D341Med (cell line): Measurements from ENCODE around the gene MAPK8IP1.
A peak's percentile ranks its signal among the peaks of the same experiment; 100 is the strongest.
"Not testable (repeated sequence)": the region's sequence is repeated elsewhere in the genome, so short reads cannot be mapped to it uniquely, and the experiment has no call there.

ENCODE experiments used
- DNase-seq: peaks from one replicate; pipeline ENCODE4 v3.0.0; 2012; ENCODE audit warnings: low spot score

The MAPK8IP1 gene

DNA sequence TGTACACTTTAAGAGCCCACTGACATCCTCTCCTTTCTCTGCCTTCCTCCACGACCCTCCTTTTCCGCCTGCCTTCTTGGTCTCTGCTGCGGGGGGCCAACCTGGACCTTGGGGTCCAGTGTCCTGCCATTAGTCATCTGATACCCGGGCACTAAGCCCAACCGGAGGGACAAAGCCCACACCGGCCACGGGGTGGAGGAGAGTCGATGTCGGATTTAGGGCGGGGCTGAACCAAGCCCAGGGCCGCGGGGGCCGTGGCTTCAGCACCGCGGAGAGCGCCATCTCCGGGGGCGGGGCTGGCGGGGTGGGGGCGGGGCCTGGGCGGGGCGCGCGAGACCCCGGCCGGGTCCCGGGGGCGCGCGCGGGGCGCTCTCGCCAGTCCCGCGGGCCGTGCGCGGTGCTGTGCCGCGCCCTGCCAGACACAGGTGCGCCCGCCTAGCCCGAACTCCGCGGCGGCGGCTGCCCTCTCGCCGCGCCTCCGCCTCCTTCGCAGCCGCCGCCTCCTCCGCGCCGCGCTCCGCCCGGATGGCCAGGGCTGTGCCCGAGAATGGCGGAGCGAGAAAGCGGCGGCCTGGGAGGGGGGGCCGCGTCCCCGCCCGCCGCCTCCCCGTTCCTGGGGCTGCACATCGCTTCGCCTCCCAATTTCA, at the start of gene MAPK8IP1:
Gene MAPK8IP1 (plus strand): TSS at position 378 of the 647 bp plus-strand sequence. CDS start 170 bp downstream, at position 548.
- peak; percentile 97 for DNase-seq

DNA sequence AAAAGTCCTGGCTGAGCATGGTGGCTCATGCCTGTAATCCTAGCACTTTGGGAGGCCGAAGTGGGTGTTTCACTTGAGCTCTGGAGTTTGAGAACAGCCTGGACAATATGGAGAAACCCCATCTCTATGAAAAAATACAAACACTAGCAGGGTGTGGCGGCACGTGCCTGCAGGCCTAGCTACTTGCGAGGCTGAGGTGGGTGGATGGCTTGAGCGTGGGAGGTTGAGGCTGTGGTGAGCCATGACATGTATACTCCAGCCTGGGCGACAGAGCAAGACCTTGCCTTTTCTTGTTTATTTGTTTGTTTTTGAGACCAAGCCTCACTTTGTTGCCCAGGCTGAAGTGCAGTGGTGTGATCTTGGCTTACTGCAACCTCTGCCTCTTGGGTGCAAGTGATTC, 46.2 kb upstream of the MAPK8IP1 start:
- no peak for DNase-seq

DNA sequence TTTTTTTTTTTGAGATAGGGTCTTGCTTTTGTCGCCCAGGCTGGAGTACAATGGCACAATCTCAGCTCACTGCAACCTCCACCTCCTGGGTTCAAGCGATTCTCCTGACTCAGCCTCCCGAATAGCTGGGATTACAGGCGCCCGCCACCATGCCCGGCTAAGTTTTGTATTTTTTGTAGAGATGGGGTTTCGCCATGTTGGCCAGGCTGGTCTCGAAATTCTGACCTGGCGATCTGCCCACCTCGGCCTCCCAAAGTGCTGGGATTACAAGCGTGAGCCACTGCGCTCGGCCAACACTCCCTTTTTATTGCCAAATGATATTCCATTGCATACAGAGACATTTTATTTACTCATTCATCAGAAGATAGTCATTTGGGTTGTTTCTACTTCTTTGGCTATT, 45.2 kb upstream of the MAPK8IP1 start:
- not testable (repeated sequence) for DNase-seq

DNA sequence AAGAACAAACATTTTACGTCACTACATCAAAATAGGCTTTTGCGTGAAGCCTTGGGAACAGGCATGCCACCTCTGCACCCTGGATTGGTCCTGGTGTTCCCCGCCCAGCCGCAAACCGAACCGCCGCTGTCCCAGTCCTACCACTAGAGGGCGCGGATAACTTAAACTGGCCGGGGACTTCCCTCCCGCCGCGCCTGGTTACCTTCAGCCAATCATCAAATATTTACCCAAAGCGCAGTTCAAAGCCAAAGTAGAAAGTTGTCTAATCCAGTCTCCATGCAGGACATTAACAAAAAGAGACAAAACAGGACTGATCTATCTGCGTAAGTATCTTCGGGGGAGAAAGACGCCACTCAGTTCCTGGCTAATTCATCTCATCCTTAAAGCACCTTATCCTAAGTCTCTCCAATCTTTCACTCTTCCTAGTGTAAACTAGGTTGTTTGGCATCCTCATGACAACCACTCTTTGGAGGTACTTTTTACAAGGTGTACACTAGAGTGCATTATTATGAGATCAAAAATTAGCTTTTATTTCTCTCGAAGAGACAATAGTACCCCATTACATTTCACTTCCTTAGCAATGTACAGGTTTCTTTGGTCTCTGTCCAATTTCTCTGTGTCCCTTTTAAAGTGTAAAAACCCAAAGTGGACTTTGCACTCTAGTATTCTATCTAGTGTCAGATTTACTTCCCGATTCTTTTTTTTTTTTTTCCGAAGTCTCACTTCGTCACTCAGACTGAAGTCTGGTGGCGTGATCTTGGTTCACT, 42.1 kb upstream of the MAPK8IP1 start:
- peak; percentile 88 for DNase-seq

DNA sequence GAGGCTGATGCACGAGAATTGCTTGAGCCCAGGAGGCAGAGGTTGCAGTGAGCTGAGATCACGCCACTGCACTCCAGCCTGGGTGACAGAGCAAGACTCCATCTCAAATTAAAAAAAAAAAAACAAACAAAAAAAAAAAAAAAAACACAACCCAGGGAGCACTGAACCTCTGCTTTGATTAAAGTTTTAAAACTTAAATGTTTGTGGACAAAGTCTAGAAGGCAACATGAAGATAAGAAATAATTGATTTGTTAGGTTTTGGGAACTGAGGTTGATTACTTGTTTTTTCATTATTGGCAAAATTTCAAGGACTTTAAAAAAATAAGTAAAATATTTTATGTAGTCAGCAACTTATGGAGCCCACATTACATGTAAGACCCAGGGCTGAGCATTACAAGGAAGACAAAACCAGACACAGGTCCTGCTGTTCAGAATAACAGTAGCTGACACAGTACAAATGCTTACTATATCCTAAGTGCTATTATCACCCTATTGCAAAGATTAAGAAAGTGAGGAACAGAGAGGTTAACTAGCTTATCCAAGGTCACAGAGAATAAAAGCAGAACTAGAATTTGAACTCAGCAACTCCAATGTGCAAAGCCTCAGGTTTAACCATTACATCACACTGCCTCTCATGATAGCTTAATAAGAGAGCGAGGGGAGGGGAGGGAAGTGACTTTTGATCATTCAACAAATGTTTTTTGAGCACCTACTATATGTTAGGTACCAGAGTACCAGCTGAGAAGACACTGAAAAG, 40.5 kb upstream of the MAPK8IP1 start:
- DNase-seq, result no peak

DNA sequence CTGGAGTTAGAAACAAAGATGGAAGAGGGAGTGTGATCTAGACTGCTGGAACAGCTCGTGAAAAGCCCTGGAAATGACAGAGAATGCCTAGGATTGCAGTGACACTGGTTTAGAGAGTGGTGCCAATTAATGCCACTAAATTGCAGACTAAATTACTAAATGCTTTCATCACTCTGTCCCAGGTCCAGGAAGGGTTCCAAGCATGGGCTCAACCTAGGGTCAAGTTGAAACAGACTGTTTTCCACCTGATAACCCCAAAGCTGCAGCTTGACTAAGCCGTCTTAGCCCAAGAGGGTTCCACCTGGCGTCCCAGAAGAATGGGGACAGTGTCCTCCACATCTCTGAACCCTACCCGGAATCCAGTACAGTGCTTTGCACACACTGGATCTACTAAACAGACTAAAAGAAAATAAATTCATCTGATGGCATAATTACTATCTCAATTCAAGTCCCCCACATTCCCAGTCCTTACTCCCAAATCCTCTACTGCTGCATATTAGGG, 39.2 kb upstream of the MAPK8IP1 start:
- no peak for DNase-seq

DNA sequence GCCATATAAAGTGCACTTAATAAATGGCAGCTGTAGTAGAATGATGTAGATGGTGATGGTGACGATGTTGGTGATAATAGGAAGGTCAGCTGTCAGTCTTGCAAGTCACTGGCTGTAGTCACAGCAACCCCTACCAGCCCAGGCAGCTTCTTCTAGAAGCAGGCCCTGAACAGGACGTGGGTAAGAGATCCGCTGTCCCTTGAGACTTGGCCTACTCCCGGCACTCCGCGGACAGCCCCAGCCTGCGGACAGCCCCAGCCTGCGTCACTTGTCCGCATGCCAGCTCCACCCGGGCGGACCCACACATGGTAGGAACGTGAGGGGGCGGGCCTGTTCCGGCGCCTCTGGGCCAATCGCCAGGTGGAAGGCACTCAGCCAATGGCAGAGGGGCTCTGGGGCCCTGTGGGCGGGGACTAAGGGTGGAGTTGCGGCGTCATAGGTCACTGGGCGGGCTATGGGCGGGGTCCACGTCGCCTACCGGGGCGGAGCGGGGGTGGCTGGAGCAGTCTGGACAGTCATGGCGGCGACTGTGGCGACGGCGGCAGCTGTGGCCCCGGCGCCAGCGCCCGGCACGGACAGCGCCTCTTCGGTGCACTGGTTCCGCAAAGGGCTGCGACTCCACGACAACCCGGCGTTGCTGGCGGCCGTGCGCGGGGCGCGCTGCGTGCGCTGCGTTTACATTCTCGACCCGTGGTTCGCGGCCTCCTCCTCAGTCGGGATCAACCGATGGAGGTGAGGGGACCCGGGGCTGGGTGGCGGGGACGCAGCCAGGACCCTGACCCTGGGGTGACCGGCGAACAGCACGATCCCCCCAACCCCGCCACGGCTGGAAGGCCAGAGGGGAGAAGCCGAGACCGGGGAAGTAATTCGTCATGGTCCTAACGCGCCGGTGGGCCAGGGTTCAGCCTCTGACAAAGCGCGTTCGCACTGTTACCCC, 38.2 kb upstream of the MAPK8IP1 start, which contains the start of gene CRY2:
Gene CRY2 (plus strand): TSS at position 502 of the 937 bp plus-strand sequence. CDS start 16 bp downstream, at position 518.
- peak; percentile 96 for DNase-seq

DNA sequence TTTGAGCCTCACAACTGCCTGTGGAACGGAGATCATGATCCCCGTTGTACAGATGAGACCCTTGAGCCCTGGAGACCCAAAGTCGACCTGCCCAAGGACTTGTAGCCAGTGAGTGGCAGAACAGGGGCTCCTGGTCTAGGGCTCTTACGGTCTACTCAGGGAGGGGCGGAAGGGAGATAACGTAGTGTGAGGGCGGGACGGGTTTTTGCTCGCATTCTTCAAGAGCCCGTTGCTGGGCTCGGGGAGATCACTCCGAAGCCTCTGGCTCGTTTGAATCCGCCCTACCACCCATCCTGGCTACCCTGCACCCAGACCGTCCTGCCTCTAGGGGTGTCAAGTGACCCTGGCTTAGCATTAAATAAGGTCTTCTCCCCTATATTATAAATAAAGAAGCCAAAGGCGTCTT, 37.5 kb upstream of the MAPK8IP1 start:
- DNase-seq, result peak; percentile 49

DNA sequence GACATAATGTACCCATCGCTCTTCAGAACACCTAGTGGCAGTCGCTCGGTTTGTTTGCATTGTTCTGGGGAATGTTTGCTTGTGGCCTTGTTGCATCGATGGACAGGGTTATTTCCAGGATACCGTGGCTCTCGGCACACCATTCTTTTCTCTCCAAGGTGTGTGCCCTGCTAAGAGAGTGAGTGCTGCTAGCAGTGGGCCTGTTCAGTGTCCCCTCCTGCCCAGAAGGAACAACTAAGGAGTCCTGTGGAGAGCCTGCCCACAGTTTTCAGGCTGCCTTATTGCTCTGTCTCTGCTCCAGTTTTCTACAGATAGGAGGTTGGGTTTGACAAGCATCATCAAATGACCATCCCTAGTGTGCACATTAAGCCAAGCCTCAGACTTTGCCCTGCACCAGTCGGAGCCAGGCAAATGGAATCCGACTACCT, 36.8 kb upstream of the MAPK8IP1 start:
- no peak for DNase-seq

DNA sequence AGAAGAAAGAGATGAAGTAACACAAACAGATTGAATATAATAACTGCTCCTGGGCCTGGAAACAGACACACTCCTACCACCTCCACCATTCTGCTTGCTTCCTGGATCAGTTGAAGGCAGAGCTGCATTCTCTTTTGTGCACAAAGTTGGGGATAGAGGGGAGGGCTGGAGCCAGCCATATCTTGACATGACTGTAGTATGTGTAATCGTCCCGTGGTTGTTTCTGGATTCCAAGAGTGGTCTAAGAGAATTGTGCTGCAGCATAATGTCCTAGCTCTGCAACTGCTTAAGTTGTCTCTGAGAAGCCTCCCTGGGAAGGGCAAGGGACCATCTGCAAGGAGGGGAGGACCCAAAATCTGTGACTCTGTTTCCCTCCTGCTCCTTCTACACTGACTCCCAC, 35.0 kb upstream of the MAPK8IP1 start:
- DNase-seq, result no peak

DNA sequence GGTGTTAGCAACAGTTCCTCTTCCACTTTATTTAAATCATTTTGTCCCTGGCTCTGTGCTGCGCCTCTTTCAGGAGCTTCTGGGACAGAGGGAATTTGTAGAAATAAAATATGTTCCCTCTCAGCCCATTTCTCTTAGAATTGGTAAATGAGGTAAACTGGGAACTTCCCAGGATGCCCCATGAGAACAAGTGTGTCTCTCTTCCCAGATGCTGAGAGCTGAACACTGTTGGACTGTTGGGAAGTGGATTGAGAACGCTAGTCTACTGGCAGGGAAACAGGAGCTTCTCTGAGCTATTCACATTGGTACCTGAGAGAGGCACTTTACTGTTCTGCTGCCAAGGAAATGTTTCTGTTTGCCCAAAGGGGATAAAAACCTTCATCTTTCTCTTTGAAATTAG, 34.2 kb upstream of the MAPK8IP1 start:
- DNase-seq, result no peak

DNA sequence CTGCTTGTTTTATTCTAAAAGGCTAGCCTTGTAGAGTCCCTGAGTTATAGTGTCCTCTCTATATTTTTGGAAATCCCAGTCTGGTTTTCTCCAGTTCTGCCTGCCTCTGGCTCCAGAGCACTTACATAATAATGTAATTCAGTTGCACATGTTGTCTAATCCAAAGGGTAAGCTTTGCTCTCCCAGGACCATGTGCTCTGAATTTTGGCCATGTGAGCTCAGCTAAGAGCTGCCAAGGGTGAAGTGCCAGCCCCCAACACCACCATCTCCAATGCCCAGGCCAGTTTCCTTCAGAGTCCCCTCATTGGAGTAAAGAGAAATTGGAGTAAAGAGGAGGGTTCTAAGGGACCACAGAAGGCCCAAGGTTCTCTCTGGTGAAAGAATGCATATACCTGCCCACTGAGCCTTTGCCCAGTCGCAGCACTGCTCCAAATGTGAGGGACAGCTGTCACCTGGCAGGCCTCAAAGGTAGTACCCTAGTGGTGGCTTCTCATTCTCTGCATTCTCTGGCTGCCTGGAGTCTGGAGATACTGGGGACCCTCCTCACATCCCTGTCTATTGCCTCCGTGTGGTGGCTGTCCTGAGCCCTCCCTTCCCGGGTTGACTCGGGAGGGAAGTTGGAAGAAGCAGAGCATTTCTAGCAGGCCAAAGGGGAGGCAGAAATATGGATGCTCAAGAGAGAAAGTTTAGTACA, 33.3 kb upstream of the MAPK8IP1 start:
- peak; percentile 53 for DNase-seq

DNA sequence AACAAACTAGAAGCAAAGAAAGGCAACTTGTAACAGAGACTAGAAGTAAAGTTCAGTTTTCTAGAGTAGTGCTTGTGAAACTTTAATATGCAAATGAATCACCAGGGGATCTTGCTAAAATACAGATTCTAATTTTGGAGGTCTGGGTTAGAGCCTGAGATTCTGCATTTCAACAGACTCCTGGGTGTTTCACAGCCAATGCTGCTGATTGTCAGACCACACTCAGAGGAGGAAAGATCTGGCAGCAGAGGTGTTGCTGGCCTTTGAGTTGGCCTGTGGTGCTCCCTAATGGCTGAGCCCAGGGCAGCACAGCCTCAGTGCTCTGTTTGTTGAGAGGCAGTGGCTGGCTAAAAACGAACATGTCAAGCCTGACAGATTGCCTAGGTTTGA, 32.7 kb upstream of the MAPK8IP1 start:
- no peak for DNase-seq

DNA sequence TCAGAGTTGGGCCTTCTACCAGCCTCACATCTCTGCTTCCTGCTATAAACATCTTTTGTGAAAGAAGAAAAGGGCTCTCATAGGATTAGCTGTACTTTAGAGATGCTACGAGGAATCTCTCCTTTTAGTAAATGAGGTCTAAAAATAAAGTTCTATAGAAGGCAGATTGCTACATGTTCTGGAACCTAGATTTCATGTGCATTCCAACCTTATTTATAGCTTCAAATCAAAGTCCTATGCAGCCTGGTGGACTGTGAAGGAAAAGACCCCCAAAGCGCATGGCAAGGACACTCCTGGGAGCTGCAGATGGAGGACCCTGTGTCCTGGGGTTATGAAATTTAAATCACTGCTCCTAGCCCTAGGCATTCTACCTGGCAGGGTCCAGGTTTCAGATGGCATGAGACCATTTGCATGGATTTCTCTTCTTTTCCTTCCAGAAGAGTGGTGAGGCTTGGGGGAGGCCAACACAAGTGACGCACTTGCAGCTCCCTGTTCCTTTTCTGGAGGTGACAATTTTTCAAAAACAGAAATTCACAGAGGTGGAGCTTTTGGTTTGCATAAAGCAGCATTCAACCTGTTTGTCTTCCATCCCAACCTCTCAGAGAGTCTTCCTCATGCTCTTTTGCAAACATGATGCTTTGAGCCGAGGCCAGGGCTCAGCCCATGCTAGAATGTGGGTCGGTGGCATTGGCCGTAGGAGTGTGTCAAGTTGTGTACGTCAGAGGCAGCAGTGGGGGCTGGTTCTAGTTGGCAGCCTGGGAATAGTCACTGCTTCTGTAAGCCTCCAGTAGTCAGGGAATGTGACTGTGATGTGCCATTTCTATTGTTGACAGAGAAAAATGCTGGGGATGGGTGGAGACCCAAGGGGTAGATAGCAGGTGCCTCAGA, 31.9 kb upstream of the MAPK8IP1 start:
- DNase-seq, result no peak

DNA sequence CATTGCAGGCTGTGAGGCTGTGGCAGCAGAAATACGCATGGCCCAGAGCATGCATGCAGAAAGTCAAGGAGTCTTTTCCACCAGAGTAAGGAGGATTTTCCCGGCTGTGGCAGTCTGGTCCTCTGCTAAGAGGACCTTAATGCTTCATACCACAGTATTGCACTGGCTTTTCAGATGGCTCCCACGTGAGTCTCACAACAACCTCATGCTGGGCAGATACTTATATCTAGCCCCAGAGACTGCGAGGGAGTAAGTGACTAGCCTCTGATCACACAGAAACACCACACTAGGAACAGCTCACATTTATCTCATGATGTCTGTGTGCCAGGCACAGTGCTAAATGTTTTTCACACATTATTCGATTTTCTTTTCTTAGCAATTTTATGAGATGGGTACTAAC, 30.1 kb upstream of the MAPK8IP1 start:
- DNase-seq, result no peak

DNA sequence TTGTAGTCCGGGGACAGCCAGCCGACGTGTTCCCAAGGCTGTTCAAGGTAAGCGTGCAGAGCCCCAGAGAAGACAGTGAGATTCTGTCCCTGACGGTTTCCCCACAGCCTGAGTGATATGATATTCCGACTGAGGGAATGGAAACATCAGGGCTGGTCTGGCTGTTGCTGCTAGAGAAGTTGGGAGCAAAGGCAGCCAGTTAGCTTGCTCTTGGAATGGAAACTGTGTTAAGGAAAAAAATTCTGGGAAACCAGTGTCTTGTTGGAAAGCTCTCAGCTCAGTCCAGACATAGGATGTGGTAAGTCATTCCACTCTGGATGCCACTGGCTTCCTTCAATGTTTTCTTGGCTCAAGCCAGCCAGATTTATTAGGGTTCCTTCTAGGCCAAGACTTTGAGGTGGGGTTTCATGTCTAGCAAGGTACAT, 29.4 kb upstream of the MAPK8IP1 start:
- no peak for DNase-seq

DNA sequence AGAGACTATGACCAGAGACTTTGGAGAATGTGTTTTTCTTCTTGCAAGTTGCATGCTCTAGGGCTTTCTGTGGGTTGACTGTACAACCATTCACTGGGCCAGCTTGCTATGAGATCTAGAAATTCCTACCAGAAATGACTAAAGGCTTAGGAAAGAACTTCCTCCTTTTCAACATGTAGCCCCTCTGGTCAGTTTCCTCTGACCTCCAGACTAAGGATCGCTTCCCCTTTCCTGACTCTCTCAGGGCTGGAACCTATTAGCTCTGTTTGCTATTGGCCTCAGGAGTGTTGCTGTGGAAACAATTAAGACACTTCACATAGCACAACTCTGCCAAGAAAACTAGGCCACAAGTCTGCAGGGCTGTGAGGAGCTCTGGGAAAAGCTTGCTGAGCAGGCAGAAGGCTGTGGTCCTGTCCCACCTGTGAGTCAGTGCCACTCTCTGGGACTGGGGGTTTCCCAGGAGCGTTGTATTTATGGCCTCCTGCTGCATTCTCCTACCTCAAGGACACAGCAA, 27.4 kb upstream of the MAPK8IP1 start:
- no peak for DNase-seq

DNA sequence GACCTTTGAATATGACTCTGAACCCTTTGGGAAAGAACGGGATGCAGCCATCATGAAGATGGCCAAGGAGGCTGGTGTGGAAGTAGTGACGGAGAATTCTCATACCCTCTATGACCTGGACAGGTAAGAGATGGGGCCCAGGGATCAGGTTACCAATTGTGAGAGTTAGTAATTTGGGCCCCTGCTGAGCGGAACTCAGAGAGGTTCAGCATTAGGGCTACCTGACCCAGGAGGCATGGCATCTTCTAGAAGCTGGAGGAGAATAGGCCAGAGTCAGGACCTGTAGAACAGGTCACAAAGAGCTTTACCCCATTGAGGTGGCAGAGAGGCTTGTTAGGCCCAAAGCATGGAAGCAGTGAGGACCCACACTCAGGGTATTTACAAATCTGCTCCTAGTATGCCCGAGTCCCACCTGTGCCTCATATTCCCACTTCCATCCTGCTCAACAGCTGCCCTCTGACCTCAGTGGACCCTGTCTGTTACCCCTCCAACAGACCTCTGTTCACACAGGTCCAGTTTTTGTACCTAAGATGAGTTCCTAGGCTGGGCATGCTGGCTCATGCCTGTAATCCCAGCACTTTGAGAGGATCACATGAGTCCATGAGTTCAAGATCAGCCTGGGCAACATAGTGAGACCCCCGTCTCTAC, 26.6 kb upstream of the MAPK8IP1 start:
- no peak for DNase-seq

DNA sequence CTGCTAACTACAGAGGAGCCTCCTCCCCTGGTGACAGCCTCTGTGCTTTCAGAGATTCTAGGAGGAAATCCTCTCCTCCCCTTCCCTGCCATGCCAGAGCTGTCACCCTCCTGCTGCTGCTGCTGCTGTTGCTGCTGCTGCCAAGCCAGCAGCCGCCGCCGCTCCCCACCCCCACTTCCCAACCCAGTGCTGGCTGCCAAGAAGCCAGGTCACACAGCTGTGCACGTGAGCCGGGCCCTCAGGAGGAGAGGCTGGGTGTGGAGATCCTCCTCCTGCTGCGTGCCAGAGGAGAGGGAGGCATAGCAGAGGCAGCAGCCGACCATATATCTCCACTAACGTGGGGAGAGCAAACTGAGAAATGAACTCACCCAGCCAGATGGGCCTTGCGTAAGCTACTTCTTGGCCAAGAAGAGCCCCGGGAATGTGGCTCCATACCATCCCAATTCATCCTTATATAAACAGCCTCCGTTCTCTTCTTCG, 25.8 kb upstream of the MAPK8IP1 start:
- DNase-seq, result peak; percentile 90
